GM12865 (cell line): ENCODE measurements around the gene SORBS1.

Source experiments
- DNase-seq: peaks from one replicate; pipeline ENCODE4 v3.0.0; 2010; ENCODE audit warnings: low read depth
- H3K4me3 ChIP-seq: 2 replicates; pipeline ENCODE4 v1.5.1; 2011; ENCODE audit warnings: mild to moderate bottlenecking, low read depth, low read length, control low read depth
- TF ChIP-seq, protein P1 (sequence below): IDR thresholded peaks from 2 replicates; pipeline ENCODE4 v1.5.1; 2011; ENCODE audit warnings: low read length, control low read depth, low read depth, inconsistent platforms; ENCODE audit not compliant: insufficient read depth; ENCODE audit errors: missing control alignments

The SORBS1 gene

DNA sequence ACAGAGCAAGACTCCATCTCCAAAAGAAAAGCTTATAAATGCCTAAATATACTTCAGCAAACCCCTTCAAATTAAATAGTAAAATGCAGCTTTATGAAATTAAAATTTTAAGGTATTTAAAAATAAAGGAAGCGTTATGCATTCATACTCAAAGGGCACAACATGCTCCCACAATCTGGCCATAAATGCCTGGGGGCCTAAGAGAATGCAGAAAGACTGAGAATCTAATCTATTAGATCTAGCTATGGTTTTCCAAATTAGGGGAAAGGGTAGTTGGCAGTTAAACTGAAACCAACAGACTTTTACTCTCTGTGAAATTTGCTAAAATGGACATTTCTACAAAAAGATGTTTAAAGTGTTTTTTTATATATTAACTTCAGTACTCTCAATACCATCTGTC lies 40.6 kb downstream of the SORBS1 start:
- no peak overlapping the region for H3K4me3 ChIP-seq
- TF ChIP-seq, protein P1, sequence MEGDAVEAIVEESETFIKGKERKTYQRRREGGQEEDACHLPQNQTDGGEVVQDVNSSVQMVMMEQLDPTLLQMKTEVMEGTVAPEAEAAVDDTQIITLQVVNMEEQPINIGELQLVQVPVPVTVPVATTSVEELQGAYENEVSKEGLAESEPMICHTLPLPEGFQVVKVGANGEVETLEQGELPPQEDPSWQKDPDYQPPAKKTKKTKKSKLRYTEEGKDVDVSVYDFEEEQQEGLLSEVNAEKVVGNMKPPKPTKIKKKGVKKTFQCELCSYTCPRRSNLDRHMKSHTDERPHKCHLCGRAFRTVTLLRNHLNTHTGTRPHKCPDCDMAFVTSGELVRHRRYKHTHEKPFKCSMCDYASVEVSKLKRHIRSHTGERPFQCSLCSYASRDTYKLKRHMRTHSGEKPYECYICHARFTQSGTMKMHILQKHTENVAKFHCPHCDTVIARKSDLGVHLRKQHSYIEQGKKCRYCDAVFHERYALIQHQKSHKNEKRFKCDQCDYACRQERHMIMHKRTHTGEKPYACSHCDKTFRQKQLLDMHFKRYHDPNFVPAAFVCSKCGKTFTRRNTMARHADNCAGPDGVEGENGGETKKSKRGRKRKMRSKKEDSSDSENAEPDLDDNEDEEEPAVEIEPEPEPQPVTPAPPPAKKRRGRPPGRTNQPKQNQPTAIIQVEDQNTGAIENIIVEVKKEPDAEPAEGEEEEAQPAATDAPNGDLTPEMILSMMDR, result no peak
- DNase-seq, result no peak

DNA sequence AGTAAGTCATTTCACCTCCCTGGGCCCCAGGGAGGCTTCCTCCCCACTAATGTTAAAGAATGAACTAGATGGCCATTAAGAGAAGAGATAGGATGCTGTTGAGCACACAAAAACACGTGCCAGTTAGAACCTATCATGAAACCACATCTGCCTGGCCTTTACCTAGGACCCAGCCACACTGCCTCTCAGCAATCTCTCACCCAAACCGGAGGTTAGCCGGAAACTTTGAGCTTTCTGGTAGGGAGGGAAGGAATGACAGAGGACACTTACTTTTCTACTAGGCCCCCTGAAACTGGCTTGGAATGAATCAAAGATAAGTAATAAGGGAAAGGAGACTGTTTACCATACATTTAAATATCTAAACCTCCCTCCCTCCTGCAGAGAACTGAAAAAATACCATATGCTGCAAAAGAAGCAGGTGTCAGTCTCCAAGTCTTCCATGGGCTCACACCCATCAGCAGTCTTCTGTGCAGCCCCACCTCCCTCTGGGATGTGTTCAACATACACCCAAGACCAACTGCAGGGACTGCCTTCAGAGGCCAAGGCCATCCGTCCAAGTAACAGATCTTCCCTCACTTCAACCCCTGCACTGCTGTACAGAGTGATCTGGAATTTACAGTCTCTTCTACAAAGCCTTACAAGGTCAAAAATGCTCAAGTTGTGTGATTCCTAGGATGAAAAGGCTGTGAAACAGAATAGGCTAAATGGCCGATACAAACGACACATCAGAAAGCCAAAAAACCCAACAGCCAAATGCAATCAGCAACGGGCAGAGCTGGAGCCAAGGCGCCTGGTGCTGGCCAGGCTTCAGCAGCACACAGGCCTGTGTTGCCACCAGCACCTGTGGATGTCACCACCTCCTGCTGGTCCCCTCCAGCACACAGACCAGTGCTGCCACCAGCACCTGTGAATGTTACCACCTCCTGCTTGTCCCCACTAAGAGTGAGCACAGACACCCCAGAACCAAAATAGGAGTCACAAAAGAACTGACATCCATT lies 42.4 kb downstream of the SORBS1 start:
- TF ChIP-seq, protein P1, result no peak
- H3K4me3 ChIP-seq, result no peak overlapping the region
- DNase-seq, result no peak

DNA sequence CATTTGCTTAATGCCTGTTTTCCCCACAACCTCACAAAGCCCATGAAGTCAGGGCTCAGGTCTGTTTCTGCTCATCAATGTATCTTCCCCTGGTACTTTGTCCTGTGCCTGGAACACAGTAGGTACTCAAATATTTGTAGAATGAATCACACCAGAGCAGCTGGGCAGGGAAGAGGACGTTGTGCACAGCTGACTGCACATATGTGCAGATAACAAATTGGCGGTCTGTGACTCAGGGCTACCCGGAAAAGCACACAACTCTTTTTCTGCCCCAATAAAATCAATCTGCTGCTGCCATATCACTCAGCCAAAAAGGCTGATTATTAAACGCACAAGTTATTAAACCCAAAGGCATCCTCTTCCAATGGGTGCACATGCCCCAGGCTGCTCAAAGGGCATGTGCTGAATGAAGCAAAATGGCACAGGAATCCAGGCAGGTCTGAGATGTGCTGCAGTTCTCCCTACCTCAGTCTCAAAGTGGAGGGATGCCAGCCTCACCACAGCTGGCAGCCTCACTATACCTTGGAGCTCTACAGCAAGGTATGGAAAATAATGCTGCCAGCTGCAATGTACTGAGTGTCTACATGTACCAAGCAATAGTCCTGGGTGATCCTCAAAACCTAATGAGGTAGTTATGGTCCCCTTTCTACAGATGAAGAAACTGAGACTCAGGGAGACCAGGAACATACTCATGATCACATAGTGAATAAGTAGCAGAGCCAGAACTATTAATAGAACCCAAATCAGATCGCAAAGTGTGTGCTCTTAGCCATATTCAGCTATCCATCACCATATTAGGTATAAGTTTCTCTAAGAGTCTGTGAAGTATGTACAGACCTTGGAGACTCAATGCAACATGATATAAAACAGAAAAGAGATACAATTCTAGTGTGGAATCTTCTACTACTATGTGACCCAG lies 43.4 kb downstream of the SORBS1 start:
- no peak for DNase-seq
- no peak overlapping the region for H3K4me3 ChIP-seq
- TF ChIP-seq, protein P1, result no peak

DNA sequence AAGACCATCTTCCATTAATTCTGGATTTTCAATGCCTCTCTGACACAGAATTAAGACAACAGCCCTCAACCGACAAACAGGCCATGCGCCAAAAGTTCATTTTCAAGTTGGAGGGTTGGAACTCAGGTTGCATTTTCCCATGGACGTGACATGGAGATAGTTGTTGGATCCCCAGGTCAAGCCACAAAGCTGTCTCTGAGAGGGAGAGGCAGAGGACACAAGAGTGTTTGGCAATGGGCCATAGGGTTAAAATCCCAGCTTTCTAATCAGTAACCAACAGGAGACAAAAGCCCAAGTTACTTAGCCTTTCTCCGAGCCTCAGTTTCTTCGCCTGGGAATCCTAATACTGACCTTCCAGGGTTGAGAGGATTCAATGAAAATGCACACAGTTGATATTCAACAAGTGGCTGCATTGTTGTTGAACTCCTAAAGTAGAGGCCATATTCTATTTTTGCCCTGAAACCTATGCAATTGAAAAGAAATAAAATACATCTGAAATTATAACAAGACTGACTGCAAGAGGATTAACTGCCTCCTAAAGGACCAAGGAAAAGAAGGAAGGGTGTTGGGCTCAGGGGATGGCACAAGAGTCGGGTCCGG lies 44.3 kb downstream of the SORBS1 start:
- TF ChIP-seq, protein P1, result no peak
- no peak for DNase-seq
- H3K4me3 ChIP-seq, result no peak overlapping the region

DNA sequence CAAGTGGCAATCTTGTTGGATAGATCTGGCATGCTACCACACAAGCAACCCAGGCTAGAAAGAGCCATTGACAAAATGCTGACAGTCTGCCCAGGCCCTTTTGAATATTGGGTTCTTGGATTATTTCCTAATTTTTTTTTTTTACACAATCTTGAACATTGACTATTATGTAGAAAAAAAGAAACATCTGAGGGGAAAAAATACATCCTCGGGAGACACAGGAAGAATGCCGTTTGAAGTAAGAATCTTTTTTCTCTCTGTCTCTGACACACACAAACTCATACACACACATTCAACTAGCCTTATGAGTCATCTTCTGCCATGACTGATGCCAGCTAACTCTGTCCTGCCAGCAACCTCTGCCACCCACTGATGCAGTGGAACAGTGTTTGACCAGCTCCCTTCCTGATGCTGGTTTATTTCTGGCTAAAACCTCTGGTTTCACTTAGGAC lies 47.2 kb downstream of the SORBS1 start:
- H3K4me3 ChIP-seq, result no peak overlapping the region
- peak; percentile 13 for DNase-seq
- TF ChIP-seq, protein P1, result no peak

DNA sequence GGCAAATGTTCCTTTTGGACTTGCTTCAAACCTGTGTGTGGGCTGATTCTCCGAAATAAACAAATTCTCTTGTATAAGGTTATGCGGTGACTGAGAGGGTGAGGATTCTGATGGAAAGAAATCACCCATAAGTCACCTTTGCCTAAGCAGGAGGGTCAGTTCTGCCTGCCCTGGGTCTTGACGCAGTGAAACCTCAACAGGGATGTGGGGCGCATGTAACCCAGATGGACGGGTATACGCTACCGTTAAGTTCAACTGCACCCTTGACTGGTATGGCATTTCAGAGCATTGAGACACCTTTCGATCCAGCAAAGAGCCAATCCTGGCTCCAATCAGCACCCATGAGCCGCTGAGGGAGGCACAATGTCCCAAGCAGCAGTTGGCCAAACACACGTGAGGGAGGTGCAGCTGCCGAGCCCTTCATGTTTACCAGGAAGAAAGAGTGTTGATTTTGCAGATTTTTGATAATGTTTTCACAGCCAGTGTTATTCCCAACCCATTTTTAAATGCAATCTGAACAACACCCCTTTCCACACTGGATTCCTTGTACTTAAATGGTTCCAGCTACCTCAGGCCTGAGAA lies 48.1 kb downstream of the SORBS1 start:
- no peak overlapping the region for H3K4me3 ChIP-seq
- TF ChIP-seq, protein P1, result no peak
- DNase-seq, result no peak
